ENCODE data around the gene GPR50. TPM values are rescaled to one million over a fixed set of nuclear protein-coding genes. Genes with fewer than 3 reads are reported as not detected.

The GPR50 gene
- polyA plus RNA-seq, 1 donor from 2014 or later, result not detected

- Histone ChIP-seq H3K4me2 (ENCODE audit: low read length) (no peak overlapping the region), H3F3A (ENCODE audit: insufficient read depth, low read length, poor library complexity, severe bottlenecking) (no peaks in the 10 kb centered on the region), H3K9ac (ENCODE audit: low read length) (no peak overlapping the region), H3K27me3 (ENCODE audit: insufficient read depth, low read depth, low read length) (no peaks in the 10 kb centered on the region), H3K36me3 (ENCODE audit: insufficient read depth, low read length) (no peaks in the 10 kb centered on the region), H3K4me3 (ENCODE audit: low read length) (no peak overlapping the region), H3K79me2 (replicated peaks; ENCODE audit: insufficient read depth, low read length) (no peaks in the 10 kb centered on the region), H3K9me3 (ENCODE audit: low read length) (no peaks in the 10 kb centered on the region), H3K27ac (ENCODE audit: low read length) (no peak overlapping the region), H4K20me1 (ENCODE audit: insufficient read depth) (no peaks in the 10 kb centered on the region), H2AFZ (ENCODE audit: low read depth, low read length) (no peak overlapping the region), H3K9me2 (ENCODE audit: insufficient read depth, low read length) (no peaks in the 10 kb centered on the region)
- TF ChIP-seq, protein P1, sequence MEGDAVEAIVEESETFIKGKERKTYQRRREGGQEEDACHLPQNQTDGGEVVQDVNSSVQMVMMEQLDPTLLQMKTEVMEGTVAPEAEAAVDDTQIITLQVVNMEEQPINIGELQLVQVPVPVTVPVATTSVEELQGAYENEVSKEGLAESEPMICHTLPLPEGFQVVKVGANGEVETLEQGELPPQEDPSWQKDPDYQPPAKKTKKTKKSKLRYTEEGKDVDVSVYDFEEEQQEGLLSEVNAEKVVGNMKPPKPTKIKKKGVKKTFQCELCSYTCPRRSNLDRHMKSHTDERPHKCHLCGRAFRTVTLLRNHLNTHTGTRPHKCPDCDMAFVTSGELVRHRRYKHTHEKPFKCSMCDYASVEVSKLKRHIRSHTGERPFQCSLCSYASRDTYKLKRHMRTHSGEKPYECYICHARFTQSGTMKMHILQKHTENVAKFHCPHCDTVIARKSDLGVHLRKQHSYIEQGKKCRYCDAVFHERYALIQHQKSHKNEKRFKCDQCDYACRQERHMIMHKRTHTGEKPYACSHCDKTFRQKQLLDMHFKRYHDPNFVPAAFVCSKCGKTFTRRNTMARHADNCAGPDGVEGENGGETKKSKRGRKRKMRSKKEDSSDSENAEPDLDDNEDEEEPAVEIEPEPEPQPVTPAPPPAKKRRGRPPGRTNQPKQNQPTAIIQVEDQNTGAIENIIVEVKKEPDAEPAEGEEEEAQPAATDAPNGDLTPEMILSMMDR (IDR thresholded peaks at IDR 0.05; ENCODE audit: poor library complexity, severe bottlenecking), result no peak
- TF ChIP-seq POLR2AphosphoS5 (IDR thresholded peaks at IDR 0.05) (no peak), SMC3 (conservative IDR thresholded peaks at IDR 0.05; ENCODE audit: poor library complexity) (no peak), EZH2 (IDR thresholded peaks at IDR 0.05; ENCODE audit: borderline replicate concordance, insufficient read depth, low read length, poor library complexity, severe bottlenecking) (no peak), EP300 (conservative IDR thresholded peaks at IDR 0.05; ENCODE audit: poor library complexity, severe bottlenecking) (no peak), TAF1 (IDR thresholded peaks at IDR 0.05; ENCODE audit: low read depth) (no peak), RAD21 (conservative IDR thresholded peaks at IDR 0.05) (no peak), MXI1 (conservative IDR thresholded peaks at IDR 0.05; ENCODE audit: poor library complexity, severe bottlenecking) (no peak)
- TF ChIP-seq, protein P2, sequence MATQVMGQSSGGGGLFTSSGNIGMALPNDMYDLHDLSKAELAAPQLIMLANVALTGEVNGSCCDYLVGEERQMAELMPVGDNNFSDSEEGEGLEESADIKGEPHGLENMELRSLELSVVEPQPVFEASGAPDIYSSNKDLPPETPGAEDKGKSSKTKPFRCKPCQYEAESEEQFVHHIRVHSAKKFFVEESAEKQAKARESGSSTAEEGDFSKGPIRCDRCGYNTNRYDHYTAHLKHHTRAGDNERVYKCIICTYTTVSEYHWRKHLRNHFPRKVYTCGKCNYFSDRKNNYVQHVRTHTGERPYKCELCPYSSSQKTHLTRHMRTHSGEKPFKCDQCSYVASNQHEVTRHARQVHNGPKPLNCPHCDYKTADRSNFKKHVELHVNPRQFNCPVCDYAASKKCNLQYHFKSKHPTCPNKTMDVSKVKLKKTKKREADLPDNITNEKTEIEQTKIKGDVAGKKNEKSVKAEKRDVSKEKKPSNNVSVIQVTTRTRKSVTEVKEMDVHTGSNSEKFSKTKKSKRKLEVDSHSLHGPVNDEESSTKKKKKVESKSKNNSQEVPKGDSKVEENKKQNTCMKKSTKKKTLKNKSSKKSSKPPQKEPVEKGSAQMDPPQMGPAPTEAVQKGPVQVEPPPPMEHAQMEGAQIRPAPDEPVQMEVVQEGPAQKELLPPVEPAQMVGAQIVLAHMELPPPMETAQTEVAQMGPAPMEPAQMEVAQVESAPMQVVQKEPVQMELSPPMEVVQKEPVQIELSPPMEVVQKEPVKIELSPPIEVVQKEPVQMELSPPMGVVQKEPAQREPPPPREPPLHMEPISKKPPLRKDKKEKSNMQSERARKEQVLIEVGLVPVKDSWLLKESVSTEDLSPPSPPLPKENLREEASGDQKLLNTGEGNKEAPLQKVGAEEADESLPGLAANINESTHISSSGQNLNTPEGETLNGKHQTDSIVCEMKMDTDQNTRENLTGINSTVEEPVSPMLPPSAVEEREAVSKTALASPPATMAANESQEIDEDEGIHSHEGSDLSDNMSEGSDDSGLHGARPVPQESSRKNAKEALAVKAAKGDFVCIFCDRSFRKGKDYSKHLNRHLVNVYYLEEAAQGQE (IDR thresholded peaks at IDR 0.05; ENCODE audit: borderline replicate concordance), result no peak
Measured at GRCh38 chrX:151206871-151207270, 30.5 kb downstream of the GPR50 start.

GRCh38 chrX:151225843-151226242 is 49.5 kb downstream of the GPR50 start:
- Histone ChIP-seq H3K27me3 (ENCODE audit: insufficient read depth, low read depth, low read length) (no peaks in the 10 kb centered on the region), H3K4me2 (ENCODE audit: low read length) (no peak overlapping the region)

More at GRCh38 chrX:151225843-151226242, 49.5 kb downstream of the GPR50 start:
- H3F3A ChIP-seq (ENCODE audit: insufficient read depth, low read length, poor library complexity, severe bottlenecking), result no peaks in the 10 kb centered on the region
- no peaks in the 10 kb centered on the region for H3K9me2 ChIP-seq (ENCODE audit: insufficient read depth, low read length)
- no peaks in the 10 kb centered on the region for H4K20me1 ChIP-seq (ENCODE audit: insufficient read depth)
- no peak overlapping the region for H3K9ac ChIP-seq (ENCODE audit: low read length)
- no peaks in the 10 kb centered on the region for H3K9me3 ChIP-seq (ENCODE audit: low read length)
- no peaks in the 10 kb centered on the region for H3K36me3 ChIP-seq (ENCODE audit: insufficient read depth, low read length)
- no peak overlapping the region for H3K27ac ChIP-seq (ENCODE audit: low read length)
- no peak overlapping the region for H2AFZ ChIP-seq (ENCODE audit: low read depth, low read length)
- no peaks in the 10 kb centered on the region for H3K79me2 ChIP-seq (replicated peaks; ENCODE audit: insufficient read depth, low read length)
- TF ChIP-seq, protein P1 (IDR thresholded peaks at IDR 0.05; ENCODE audit: poor library complexity, severe bottlenecking), result no peak
- TF ChIP-seq RAD21 (conservative IDR thresholded peaks at IDR 0.05) (no peak), TAF1 (IDR thresholded peaks at IDR 0.05; ENCODE audit: low read depth) (no peak), SMC3 (conservative IDR thresholded peaks at IDR 0.05; ENCODE audit: poor library complexity) (no peak), EP300 (conservative IDR thresholded peaks at IDR 0.05; ENCODE audit: poor library complexity, severe bottlenecking) (no peak), EZH2 (IDR thresholded peaks at IDR 0.05; ENCODE audit: borderline replicate concordance, insufficient read depth, low read length, poor library complexity, severe bottlenecking) (no peak), POLR2AphosphoS5 (IDR thresholded peaks at IDR 0.05) (no peak), MXI1 (conservative IDR thresholded peaks at IDR 0.05; ENCODE audit: poor library complexity, severe bottlenecking) (no peak)
- TF ChIP-seq, protein P2 (IDR thresholded peaks at IDR 0.05; ENCODE audit: borderline replicate concordance), result no peak
- H3K4me3 ChIP-seq (ENCODE audit: low read length), result no peak overlapping the region

Data from neural cell (in vitro differentiated cells).